Astrocyte (in vitro differentiated cells and primary cell): ENCODE data around the gene IMMP2L.

ENCODE experiments used
- EZH2 ChIP-seq: IDR thresholded peaks from 2 replicates; pipeline ENCODE4 v1.6.1; 2012; ENCODE audit warnings: mild to moderate bottlenecking, low read length, inconsistent platforms; ENCODE audit not compliant: insufficient read depth
- TF ChIP-seq, protein P1 (sequence below): IDR thresholded peaks from 2 replicates; pipeline ENCODE4 v1.5.1; 2011; ENCODE audit warnings: low read depth, mild to moderate bottlenecking, inconsistent platforms, low read length, moderate library complexity; ENCODE audit not compliant: insufficient read depth

DNA sequence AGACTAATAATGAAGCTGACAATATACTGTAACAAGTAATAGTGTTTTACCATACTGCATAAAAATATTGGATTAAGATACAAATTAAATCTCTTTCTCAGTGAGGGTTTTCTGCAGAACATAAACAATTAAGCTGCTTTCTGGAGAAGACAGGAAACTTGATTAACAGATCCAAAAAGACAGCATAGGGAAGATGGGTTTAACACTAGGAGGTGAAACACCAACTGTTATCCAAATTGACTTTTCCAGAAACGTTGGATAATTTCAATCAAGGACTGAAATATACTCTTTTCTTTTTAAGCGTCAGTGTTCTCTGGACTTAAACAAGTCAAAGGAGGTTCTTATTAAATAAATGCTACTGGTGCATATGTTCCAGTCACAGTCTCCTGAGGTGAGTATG lies 45.3 kb upstream of the IMMP2L start:
- TF ChIP-seq, protein P1, sequence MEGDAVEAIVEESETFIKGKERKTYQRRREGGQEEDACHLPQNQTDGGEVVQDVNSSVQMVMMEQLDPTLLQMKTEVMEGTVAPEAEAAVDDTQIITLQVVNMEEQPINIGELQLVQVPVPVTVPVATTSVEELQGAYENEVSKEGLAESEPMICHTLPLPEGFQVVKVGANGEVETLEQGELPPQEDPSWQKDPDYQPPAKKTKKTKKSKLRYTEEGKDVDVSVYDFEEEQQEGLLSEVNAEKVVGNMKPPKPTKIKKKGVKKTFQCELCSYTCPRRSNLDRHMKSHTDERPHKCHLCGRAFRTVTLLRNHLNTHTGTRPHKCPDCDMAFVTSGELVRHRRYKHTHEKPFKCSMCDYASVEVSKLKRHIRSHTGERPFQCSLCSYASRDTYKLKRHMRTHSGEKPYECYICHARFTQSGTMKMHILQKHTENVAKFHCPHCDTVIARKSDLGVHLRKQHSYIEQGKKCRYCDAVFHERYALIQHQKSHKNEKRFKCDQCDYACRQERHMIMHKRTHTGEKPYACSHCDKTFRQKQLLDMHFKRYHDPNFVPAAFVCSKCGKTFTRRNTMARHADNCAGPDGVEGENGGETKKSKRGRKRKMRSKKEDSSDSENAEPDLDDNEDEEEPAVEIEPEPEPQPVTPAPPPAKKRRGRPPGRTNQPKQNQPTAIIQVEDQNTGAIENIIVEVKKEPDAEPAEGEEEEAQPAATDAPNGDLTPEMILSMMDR, result no peak
- no peak for TF ChIP-seq EZH2
